Measurements from ENCODE around the gene UBN2.

- TF ChIP-seq BCL11A (IDR thresholded peaks at IDR 0.05; ENCODE audit: low read depth, low read length) = no peak
- TF ChIP-seq PBX3 (IDR thresholded peaks at IDR 0.05; ENCODE audit: insufficient replicate concordance, low read depth, low read length) = no peak
- no peak for TF ChIP-seq SRF (IDR thresholded peaks at IDR 0.05; ENCODE audit: low read depth in 2 of 2, low read length in 2 of 2)
- TF ChIP-seq RFX5 (IDR thresholded peaks at IDR 0.05; ENCODE audit: low read depth, low read length) = no peak
- TF ChIP-seq POLR2AphosphoS2 (IDR thresholded peaks at IDR 0.05; ENCODE audit: low read depth, low read length) = no peak
Measured at GRCh38 chr7:139334399-139335150, 103.5 kb downstream of the UBN2 start.
